ENCODE results near the gene ATG9B.

The ATG9B gene

GRCh38 chr7:151064454-151064853 lies 40.2 kb upstream of the ATG9B start:
- H3K27me3 ChIP-seq (ENCODE audit: insufficient read depth, low read length) = no peaks in the 10 kb centered on the region
- peaks cover 17% of the 10 kb centered on the region; the same call in 1 of the 2 replicates for H3K36me3 ChIP-seq (ENCODE audit: insufficient read depth, low read length)
- peaks cover 25% of the 10 kb centered on the region for H3K4me1 ChIP-seq (ENCODE audit: control insufficient read depth, insufficient read depth, low read length, unreplicated experiment)
- peaks cover 49% of the 10 kb centered on the region for H3K79me2 ChIP-seq (ENCODE audit: control insufficient read depth, insufficient read depth, low read length, unreplicated experiment)
- no peak overlapping the region for H3K27ac ChIP-seq (ENCODE audit: low read depth, low read length)
- H2AFZ ChIP-seq (ENCODE audit: low read length, unreplicated experiment) = no peak overlapping the region
- no peak overlapping the region for H3K4me3 ChIP-seq (ENCODE audit: low read depth, low read length)

GRCh38 chr7:151063212-151063561 lies 38.9 kb upstream of the ATG9B start:
- peaks cover 35% of the 10 kb centered on the region for H3K4me1 ChIP-seq (ENCODE audit: control insufficient read depth, insufficient read depth, low read length, unreplicated experiment)
- peaks cover 49% of the 10 kb centered on the region for H3K79me2 ChIP-seq (ENCODE audit: control insufficient read depth, insufficient read depth, low read length, unreplicated experiment)
- peak overlapping the region; percentile 64; the same call in 1 of the 2 replicates for H3K27ac ChIP-seq (ENCODE audit: low read depth, low read length)
- H3K4me3 ChIP-seq (ENCODE audit: low read depth, low read length) = no peak overlapping the region
- H3K27me3 ChIP-seq (ENCODE audit: insufficient read depth, low read length) = no peaks in the 10 kb centered on the region
- H2AFZ ChIP-seq (ENCODE audit: low read length, unreplicated experiment) = no peak overlapping the region
- H3K36me3 ChIP-seq (ENCODE audit: insufficient read depth, low read length) = peaks cover 17% of the 10 kb centered on the region; the same call in 1 of the 2 replicates

GRCh38 chr7:151062399-151063211 lies 38.3 kb upstream of the ATG9B start:
- H3K79me2 ChIP-seq (ENCODE audit: control insufficient read depth, insufficient read depth, low read length, unreplicated experiment) = peaks cover 49% of the 10 kb centered on the region
- H3K36me3 ChIP-seq (ENCODE audit: insufficient read depth, low read length) = peaks cover 15% of the 10 kb centered on the region; the same call in 1 of the 2 replicates
- H3K27ac ChIP-seq (ENCODE audit: low read depth, low read length) = peak overlapping the region; percentile 64
- H3K4me1 ChIP-seq (ENCODE audit: control insufficient read depth, insufficient read depth, low read length, unreplicated experiment) = peaks cover 35% of the 10 kb centered on the region
- no peaks in the 10 kb centered on the region for H3K27me3 ChIP-seq (ENCODE audit: insufficient read depth, low read length)
- H2AFZ ChIP-seq (ENCODE audit: low read length, unreplicated experiment) = no peak overlapping the region
- H3K4me3 ChIP-seq (ENCODE audit: low read depth, low read length) = peak overlapping the region; percentile 91

GRCh38 chr7:151062111-151062398 lies 37.8 kb upstream of the ATG9B start:
- Histone ChIP-seq H2AFZ (ENCODE audit: low read length, unreplicated experiment) (no peak overlapping the region), H3K79me2 (ENCODE audit: control insufficient read depth, insufficient read depth, low read length, unreplicated experiment) (peaks cover 49% of the 10 kb centered on the region), H3K4me3 (ENCODE audit: low read depth, low read length) (peak overlapping the region; percentile 91), H3K4me1 (ENCODE audit: control insufficient read depth, insufficient read depth, low read length, unreplicated experiment) (peaks cover 37% of the 10 kb centered on the region), H3K36me3 (ENCODE audit: insufficient read depth, low read length) (peaks cover 10% of the 10 kb centered on the region; the same call in 1 of the 2 replicates), H3K27ac (ENCODE audit: low read depth, low read length) (peak overlapping the region; percentile 85; the same call in 1 of the 2 replicates), H3K27me3 (ENCODE audit: insufficient read depth, low read length) (no peaks in the 10 kb centered on the region)

- peak overlapping the region; percentile 91 for H3K4me3 ChIP-seq (ENCODE audit: low read depth, low read length)
- H3K79me2 ChIP-seq (ENCODE audit: control insufficient read depth, insufficient read depth, low read length, unreplicated experiment) = peaks cover 49% of the 10 kb centered on the region
- peaks cover 43% of the 10 kb centered on the region for H3K4me1 ChIP-seq (ENCODE audit: control insufficient read depth, insufficient read depth, low read length, unreplicated experiment)
- no peak overlapping the region for H2AFZ ChIP-seq (ENCODE audit: low read length, unreplicated experiment)
- peak overlapping the region; percentile 85 for H3K27ac ChIP-seq (ENCODE audit: low read depth, low read length)
- H3K36me3 ChIP-seq (ENCODE audit: insufficient read depth, low read length) = peaks cover 10% of the 10 kb centered on the region; the same call in 1 of the 2 replicates
- no peaks in the 10 kb centered on the region for H3K27me3 ChIP-seq (ENCODE audit: insufficient read depth, low read length)
Measured at GRCh38 chr7:151061213-151062110, 37.2 kb upstream of the ATG9B start.

GRCh38 chr7:151060416-151061212 lies 36.3 kb upstream of the ATG9B start:
- H3K4me3 ChIP-seq (ENCODE audit: low read depth, low read length) = peak overlapping the region; percentile 91
- H3K27me3 ChIP-seq (ENCODE audit: insufficient read depth, low read length) = no peaks in the 10 kb centered on the region
- H3K36me3 ChIP-seq (ENCODE audit: insufficient read depth, low read length) = peaks cover 10% of the 10 kb centered on the region; the same call in 1 of the 2 replicates
- no peak overlapping the region for H2AFZ ChIP-seq (ENCODE audit: low read length, unreplicated experiment)
- H3K27ac ChIP-seq (ENCODE audit: low read depth, low read length) = peak overlapping the region; percentile 85
- peaks cover 45% of the 10 kb centered on the region for H3K79me2 ChIP-seq (ENCODE audit: control insufficient read depth, insufficient read depth, low read length, unreplicated experiment)
- peaks cover 44% of the 10 kb centered on the region for H3K4me1 ChIP-seq (ENCODE audit: control insufficient read depth, insufficient read depth, low read length, unreplicated experiment)

GRCh38 chr7:151060113-151060415 lies 35.8 kb upstream of the ATG9B start:
- Histone ChIP-seq H3K36me3 (ENCODE audit: insufficient read depth, low read length) (peaks cover 5% of the 10 kb centered on the region; the same call in 1 of the 2 replicates), H3K27ac (ENCODE audit: low read depth, low read length) (peak overlapping the region; percentile 85), H2AFZ (ENCODE audit: low read length, unreplicated experiment) (no peak overlapping the region), H3K27me3 (ENCODE audit: insufficient read depth, low read length) (no peaks in the 10 kb centered on the region), H3K79me2 (ENCODE audit: control insufficient read depth, insufficient read depth, low read length, unreplicated experiment) (peaks cover 40% of the 10 kb centered on the region), H3K4me3 (ENCODE audit: low read depth, low read length) (peak overlapping the region; percentile 91), H3K4me1 (ENCODE audit: control insufficient read depth, insufficient read depth, low read length, unreplicated experiment) (peaks cover 44% of the 10 kb centered on the region)

- Histone ChIP-seq H3K4me1 (ENCODE audit: control insufficient read depth, insufficient read depth, low read length, unreplicated experiment) (peaks cover 44% of the 10 kb centered on the region), H2AFZ (ENCODE audit: low read length, unreplicated experiment) (peak within 1 kb of the TSS; percentile 71), H3K27ac (ENCODE audit: low read depth, low read length) (peak within 1 kb of the TSS; percentile 85), H3K4me3 (ENCODE audit: low read depth, low read length) (peak within 1 kb of the TSS; percentile 91), H3K27me3 (ENCODE audit: insufficient read depth, low read length) (no peaks in the 10 kb centered on the region), H3K36me3 (ENCODE audit: insufficient read depth, low read length) (no peaks in the 10 kb centered on the region), H3K79me2 (ENCODE audit: control insufficient read depth, insufficient read depth, low read length, unreplicated experiment) (peaks cover 34% of the 10 kb centered on the region)
Measured at GRCh38 chr7:151059367-151060112, 35.2 kb upstream of the ATG9B start, which contains the start of gene SLC4A2. Gene SLC4A2, plus strand, starts transcription at chr7:151059589. Its CDS starts 2,399 bp downstream, at chr7:151061988.

GRCh38 chr7:151058781-151059366 lies 34.6 kb upstream of the ATG9B start:
- peak overlapping the region; percentile 91 for H3K4me3 ChIP-seq (ENCODE audit: low read depth, low read length)
- peak overlapping the region; percentile 85 for H3K27ac ChIP-seq (ENCODE audit: low read depth, low read length)
- peaks cover 30% of the 10 kb centered on the region for H3K79me2 ChIP-seq (ENCODE audit: control insufficient read depth, insufficient read depth, low read length, unreplicated experiment)
- peak overlapping the region; percentile 71 for H2AFZ ChIP-seq (ENCODE audit: low read length, unreplicated experiment)
- no peaks in the 10 kb centered on the region for H3K36me3 ChIP-seq (ENCODE audit: insufficient read depth, low read length)
- no peaks in the 10 kb centered on the region for H3K27me3 ChIP-seq (ENCODE audit: insufficient read depth, low read length)
- peaks cover 44% of the 10 kb centered on the region for H3K4me1 ChIP-seq (ENCODE audit: control insufficient read depth, insufficient read depth, low read length, unreplicated experiment)
